22Rv1 (cell line): ENCODE results near the gene PCIF1.
A peak's percentile ranks its signal among the peaks of the same experiment; 100 is the strongest.

Experiments
- H3K27ac ChIP-seq: fragments of 450-650 bp; 2 replicates; pipeline ENCODE4 v1.5.1; 2017
- ZFX ChIP-seq: fragments of 450-650 bp; IDR thresholded peaks from 2 replicates; pipeline ENCODE4 v1.6.1; 2017; ENCODE audit warnings: antibody characterized with exemption, borderline replicate concordance
- TF ChIP-seq, protein P1 (sequence below): fragments of 450-650 bp; IDR thresholded peaks from 2 replicates; pipeline ENCODE4 v1.5.1; 2017; ENCODE audit warnings: mild to moderate bottlenecking

Gene PCIF1

DNA sequence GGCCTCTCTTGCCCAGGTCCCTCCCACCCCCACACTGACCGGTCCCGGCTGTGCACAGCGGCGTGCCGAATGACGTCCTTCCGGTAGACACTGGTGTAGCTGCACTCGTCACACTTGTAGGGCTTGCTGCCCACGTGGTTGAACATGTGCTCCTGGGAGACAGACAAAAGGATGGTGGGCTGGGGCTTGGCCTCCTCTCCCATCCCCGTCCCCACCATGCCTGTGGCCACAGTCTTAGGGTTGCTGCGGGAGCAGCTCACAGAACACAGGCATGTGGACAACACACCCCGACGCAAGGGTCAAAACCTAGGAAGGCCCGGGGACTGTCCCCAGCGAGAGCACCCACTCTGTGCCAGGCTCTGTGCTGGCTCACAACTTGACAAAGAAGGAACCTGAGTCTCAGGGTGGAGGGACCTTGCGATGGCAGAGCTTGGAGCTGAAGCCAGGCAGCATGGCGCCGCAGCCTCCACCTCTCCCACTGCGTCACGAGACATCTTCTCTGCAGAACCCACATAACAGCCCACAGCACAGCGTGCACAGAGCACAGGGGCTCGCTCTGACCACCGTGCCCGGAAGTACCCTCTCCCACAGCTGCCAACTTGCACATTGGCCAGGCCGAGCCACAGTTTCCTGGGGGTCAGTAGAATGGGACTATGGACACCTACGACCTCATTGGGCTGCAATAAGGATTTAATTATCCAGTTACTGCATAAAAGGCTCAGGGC, 27.7 kb downstream of the PCIF1 start:
- no peak overlapping the region for H3K27ac ChIP-seq
- TF ChIP-seq, protein P1, sequence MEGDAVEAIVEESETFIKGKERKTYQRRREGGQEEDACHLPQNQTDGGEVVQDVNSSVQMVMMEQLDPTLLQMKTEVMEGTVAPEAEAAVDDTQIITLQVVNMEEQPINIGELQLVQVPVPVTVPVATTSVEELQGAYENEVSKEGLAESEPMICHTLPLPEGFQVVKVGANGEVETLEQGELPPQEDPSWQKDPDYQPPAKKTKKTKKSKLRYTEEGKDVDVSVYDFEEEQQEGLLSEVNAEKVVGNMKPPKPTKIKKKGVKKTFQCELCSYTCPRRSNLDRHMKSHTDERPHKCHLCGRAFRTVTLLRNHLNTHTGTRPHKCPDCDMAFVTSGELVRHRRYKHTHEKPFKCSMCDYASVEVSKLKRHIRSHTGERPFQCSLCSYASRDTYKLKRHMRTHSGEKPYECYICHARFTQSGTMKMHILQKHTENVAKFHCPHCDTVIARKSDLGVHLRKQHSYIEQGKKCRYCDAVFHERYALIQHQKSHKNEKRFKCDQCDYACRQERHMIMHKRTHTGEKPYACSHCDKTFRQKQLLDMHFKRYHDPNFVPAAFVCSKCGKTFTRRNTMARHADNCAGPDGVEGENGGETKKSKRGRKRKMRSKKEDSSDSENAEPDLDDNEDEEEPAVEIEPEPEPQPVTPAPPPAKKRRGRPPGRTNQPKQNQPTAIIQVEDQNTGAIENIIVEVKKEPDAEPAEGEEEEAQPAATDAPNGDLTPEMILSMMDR = no peak
- TF ChIP-seq ZFX = no peak

DNA sequence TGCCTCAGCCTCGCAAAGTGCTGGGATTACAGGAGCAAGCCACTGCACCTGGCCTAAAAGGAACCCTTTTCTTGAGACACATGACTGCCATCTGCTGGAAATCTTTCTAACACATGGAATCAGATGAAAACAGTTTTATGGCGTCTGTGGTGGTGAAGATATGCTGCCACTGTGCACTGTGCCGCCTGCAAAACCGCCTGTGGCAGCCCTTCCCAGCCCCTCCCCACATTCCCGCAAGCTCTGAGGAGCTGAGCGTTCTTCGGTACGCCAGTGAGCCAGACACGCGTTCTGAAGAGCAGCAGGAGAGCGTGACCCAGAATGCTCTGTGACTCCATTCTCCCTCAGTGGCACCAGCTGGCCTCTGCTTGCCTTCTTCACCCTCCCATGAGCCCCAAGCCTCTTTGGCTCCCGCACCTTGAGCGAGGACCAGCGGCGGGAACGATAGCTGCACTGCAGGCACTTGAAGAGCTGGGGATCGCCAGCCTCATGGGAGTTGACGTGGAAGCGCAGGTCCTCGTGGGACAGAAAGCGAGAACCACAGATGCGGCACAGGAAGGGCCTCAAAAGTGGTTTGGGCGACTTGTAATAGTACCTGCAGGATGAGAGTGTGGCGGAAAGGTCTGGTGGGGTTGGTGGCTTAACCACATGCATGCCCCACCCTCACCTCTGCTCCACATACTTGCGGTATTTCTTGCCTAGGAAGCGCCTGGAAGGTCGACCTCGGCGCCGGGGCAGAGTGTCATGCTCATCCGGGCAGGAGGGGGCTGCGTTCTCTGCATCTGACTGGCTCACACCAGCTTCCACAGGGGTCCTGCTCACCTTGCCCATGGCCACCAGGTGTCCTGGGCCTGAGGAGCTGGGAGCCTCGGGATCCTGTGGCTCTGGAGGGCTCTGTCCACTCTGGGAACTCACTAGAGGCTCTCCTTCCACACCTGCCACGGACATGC, 28.8 kb downstream of the PCIF1 start:
- H3K27ac ChIP-seq = no peak overlapping the region
- no peak for TF ChIP-seq ZFX
- TF ChIP-seq, protein P1 = peak; percentile 51

DNA sequence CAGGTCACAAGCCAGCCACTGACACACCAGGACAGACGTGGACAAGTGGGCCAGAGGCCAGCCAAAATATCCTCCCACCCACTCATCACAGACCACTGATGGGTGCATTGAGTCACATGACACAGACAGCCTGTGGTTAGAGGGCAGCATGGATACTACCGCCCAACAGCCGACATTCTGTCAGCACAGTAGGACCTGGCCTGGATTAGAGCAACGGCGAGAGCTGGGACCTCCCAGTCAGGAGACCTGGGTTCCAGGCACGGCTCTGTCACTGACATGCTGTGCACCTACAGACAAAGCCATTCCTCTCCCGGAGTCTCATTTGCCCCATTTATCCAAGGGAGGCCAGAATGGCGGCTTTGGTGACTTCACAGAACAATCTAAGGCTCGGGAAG, 29.5 kb downstream of the PCIF1 start:
- no peak overlapping the region for H3K27ac ChIP-seq

DNA sequence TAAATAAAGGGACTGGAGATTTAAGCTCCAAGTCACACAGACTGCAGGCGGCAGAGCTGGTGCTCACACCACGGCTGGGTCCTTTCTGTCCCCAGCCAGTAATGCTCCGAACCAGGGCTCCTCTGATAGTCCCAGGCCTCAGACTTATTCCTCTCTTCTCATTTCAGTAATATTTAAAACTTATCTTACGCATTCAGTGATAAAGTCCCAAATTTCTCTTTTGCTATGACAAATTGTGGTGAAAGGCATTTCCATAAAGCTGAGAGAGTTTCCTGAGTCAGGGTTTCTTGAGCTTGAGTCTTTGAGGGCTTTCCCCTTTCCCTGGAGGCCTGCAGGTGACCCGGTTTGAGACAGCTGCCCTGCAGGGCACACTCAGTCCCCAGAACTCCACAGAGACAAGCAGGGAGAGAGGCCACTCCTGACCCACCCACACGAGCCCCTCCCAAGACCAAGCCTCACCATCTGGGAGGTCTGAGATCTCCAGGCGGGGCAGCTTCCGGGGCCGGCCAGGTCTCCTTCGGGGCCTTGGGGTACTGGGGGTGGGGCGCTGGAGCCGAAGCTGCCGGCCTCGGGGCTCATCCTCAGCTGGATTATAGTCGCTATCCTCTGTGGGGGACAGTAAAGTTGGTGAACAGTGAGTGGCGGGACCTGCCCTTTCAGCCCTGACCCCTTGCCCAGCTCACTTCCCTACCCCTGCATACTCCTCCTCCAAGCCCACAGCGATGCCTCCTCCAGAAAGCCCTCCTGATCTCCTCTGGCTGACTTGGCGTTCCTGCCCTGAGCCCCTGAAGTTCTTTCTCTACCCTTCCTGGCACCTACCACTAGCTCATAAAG, 30.9 kb downstream of the PCIF1 start:
- TF ChIP-seq, protein P1 = no peak
- no peak for TF ChIP-seq ZFX
- no peak overlapping the region for H3K27ac ChIP-seq

More for the DNA sequence above, 29.5 kb downstream of the PCIF1 start:
- TF ChIP-seq, protein P1 = no peak
- no peak for TF ChIP-seq ZFX

DNA sequence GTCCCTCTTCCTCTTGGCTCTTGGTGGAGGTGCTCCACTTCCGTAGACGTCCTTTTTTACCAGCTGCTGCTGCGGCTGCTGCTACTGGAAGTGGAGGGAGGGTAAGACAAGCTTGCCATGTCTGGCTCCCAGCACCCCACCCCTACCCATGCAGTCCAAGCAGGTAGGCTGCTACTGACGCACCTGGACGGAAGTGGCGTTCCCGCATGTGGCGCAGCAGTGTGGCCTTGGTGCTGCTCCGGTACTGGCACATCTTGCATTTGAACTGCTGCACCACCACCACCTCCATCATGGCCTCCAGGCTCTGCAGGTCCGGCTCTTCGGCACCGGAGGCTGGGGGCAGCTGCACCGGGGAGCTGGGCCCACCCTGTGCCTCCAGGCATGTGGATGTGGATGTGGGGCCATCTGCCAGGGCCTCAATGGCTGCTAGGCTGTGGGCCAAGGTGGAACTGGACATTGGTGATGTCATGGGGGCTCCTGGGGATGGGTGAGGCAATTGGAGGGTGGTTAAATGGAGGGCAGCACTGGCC, 33.1 kb downstream of the PCIF1 start:
- no peak overlapping the region for H3K27ac ChIP-seq
- no peak for TF ChIP-seq ZFX
- TF ChIP-seq, protein P1 = no peak

DNA sequence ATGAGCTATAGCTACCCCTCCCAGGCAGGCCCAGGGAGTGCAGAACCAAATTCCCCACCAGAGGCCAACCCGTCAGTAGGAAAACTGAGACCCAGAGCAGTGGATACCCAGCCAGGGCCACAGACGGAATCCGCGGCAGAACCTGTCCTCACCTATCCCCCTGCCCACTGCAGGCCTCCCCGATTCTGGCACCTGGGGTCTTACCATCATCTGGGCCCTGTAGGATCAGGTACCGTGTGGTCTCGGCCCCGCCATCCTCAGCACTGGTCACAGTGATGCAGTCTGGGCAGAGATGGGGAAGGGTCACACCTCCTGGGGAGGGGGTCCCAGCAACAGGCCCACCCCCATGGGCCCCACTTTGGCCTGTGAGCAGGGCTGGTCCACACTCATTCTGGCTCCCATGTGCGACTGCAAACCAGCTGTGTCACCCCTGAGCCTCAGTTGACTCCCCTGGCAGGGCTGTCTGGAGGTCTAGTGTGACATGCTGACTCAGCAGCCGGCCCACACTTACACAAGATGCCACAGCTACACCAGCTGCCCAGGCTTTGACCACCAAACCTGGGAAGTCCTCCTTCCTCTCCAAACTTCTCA, 33.7 kb downstream of the PCIF1 start:
- no peak overlapping the region for H3K27ac ChIP-seq
- TF ChIP-seq, protein P1 = no peak
- TF ChIP-seq ZFX = no peak
